ENCODE measurements around the gene CCDC57.

The CCDC57 gene

DNA sequence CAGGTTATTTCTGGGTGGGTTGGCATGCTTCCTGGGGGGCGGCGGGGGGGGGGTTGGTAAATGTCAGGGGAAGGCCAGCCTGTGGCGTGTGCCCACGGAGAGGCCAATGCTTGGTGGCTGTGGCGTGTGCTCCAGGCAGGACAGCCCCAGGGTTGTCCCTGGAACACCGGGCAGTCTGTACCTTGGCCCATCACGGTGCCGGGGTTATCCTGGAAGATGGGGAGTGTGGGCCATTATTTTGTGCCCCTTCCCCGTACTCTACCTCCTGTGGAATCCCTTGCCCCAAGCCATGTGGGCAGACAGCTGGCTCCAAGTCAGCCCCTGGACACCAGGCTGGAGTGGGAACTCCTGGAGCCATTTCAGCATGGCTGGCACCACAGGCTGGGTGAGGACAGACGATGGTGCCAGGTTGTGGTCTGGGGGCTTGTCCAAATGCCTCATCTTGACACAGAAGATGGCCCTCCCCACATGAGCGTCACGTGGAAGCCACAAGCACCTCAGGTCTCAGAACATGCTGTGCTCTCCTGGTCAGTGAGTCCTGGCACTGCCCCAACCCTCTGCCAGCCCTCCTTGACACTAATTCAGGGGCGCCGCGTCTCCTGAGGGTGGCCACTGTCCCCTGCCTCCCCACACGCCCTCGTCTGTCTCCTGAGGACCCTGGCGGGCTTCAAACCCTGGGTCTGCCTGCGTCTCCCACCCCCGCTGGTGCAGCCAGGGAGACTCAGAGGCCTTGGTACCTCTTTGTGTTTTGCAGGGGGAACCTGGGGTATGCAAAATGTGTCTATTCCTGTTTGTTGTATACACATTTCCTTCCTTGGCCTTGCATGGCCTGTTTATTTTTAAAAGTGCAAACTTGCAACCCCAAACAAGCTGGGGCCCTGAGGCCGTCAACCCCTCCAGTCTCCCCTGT, 20.5 kb upstream of the CCDC57 start:
- H3K27me3 ChIP-seq (ENCODE audit: insufficient read depth, low read length, poor library complexity) = peaks cover 3% of the 10 kb centered on the region
- WGBS (ENCODE audit: extremely low coverage, insufficient coverage, low lambda C conversion rate) = no CpG with 5 or more reads among the region's 21 CpGs
- no peak overlapping the region for H3K27ac ChIP-seq (ENCODE audit: low read depth, low read length)

DNA sequence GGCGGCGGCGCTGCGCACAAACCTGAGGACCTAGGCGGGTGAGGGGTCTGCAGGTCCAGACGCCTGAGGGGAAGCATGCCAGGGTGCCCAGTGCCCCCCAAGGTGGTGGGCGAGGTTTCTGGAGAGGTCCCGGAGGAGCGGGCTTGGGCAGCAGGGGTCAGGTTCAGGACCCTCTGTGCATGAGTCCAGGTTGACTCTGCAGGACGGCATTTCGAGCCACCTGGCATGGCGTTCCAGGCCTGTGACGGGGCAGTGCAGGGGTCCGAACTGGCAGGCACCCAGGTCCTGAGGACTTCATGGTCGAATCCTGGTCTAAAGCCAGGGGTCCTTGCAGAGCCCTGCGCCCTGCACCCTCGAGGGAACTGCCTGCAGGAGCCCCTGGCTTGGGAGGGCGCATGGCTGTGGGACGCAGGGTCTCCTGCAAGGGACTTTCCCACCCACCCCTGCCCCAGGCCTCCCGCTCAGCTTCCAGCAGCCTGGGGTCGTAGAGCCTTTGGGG, 19.7 kb upstream of the CCDC57 start:
- Histone ChIP-seq H3K18ac (ENCODE audit: low read length) (no peak overlapping the region), H2BK5ac (ENCODE audit: low read length) (no peak overlapping the region), H3K79me2 (ENCODE audit: control insufficient read depth, insufficient read depth, low read length) (no peaks in the 10 kb centered on the region), H4K8ac (ENCODE audit: low read depth, low read length) (no peak overlapping the region), H4K5ac (ENCODE audit: low read length) (no peak overlapping the region), H3K23ac (ENCODE audit: low read length) (peak overlapping the region; percentile 15), H3K56ac (ENCODE audit: low read length) (peak overlapping the region; percentile 91), H3K4me2 (ENCODE audit: low read length) (peak overlapping the region; percentile 5), H3K4ac (ENCODE audit: low read depth, low read length) (no peak overlapping the region), H2BK120ac (ENCODE audit: low read depth, low read length) (no peak overlapping the region), H3K27ac (ENCODE audit: low read depth, low read length) (no peak overlapping the region), H3K79me1 (ENCODE audit: low read length) (no peaks in the 10 kb centered on the region), H3K27me3 (ENCODE audit: insufficient read depth, low read length, poor library complexity) (peaks cover 3% of the 10 kb centered on the region), H3K4me3 (ENCODE audit: low read length) (no peak overlapping the region), H2AK5ac (ENCODE audit: low read length) (no peak overlapping the region), H3K4me1 (ENCODE audit: control insufficient read depth, low read depth, low read length) (no peaks in the 10 kb centered on the region), H3K36me3 (ENCODE audit: control insufficient read depth, insufficient read depth, low read length) (no peaks in the 10 kb centered on the region), H2BK15ac (replicated peaks; ENCODE audit: low read depth) (no peak overlapping the region), H3K9ac (ENCODE audit: low read length) (peak overlapping the region; percentile 76)
- no peak for DNase-seq
- no CpG with 5 or more reads among the region's 21 CpGs for WGBS (ENCODE audit: extremely low coverage, insufficient coverage, low lambda C conversion rate)

More for the DNA sequence above, 20.5 kb upstream of the CCDC57 start:
- Histone ChIP-seq H3K4me2 (ENCODE audit: low read length) (no peak overlapping the region), H3K4me1 (ENCODE audit: control insufficient read depth, low read depth, low read length) (no peaks in the 10 kb centered on the region), H2BK5ac (ENCODE audit: low read length) (no peak overlapping the region), H3K56ac (ENCODE audit: low read length) (no peak overlapping the region), H3K9ac (ENCODE audit: low read length) (no peak overlapping the region), H2AK5ac (ENCODE audit: low read length) (no peak overlapping the region), H3K4me3 (ENCODE audit: low read length) (no peak overlapping the region), H2BK120ac (ENCODE audit: low read depth, low read length) (no peak overlapping the region), H2BK15ac (replicated peaks; ENCODE audit: low read depth) (no peak overlapping the region), H3K18ac (ENCODE audit: low read length) (no peak overlapping the region), H3K79me2 (ENCODE audit: control insufficient read depth, insufficient read depth, low read length) (no peaks in the 10 kb centered on the region), H4K8ac (ENCODE audit: low read depth, low read length) (no peak overlapping the region), H3K23ac (ENCODE audit: low read length) (no peak overlapping the region), H3K79me1 (ENCODE audit: low read length) (no peaks in the 10 kb centered on the region), H3K36me3 (ENCODE audit: control insufficient read depth, insufficient read depth, low read length) (no peaks in the 10 kb centered on the region), H4K5ac (ENCODE audit: low read length) (no peak overlapping the region), H3K4ac (ENCODE audit: low read depth, low read length) (no peak overlapping the region)
- DNase-seq = no peak

DNA sequence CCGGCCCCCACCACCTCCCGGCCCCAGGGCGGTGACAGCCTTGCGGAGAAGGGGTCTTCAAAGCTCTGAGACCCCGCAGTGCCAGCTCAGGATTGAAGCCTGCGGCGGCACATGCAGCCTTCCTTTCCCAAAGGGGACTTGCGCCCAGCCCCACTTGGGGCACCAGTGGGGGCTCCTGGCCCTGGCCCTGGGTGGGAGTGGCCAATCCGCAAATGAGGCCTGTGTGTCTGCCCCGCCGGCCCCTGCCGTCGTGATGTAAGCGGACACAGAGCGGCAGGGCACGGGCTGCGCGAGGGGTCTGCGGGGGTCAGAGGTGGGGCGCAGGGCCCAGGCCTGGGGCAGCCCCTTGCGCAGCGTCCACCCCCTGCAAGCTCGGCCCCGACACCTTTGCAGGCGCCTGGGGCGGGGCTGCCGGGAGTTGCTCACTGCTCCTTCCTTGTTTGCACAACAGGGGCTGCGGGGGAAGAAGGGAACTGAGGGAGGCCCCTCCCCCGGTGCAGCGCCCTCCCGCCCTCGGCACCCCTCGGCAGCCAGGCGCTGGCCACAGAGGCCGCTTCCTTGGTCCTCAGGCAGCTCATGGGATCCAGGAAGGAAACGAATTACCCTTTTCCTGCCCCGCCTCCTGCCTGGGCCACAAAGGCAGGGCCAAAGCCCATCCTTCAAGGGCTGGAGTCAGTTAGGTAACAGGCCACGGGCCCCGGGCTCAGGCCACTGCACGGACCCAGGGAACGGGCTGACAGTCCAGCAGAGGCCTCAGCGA, 19.1 kb upstream of the CCDC57 start:
- H3K4ac ChIP-seq (ENCODE audit: low read depth, low read length) = peak overlapping the region; percentile 46
- H3K4me2 ChIP-seq (ENCODE audit: low read length) = peak overlapping the region; percentile 52
- no peaks in the 10 kb centered on the region for H3K79me2 ChIP-seq (ENCODE audit: control insufficient read depth, insufficient read depth, low read length)
- no peak overlapping the region for H4K5ac ChIP-seq (ENCODE audit: low read length)
- peak overlapping the region; percentile 91 for H3K56ac ChIP-seq (ENCODE audit: low read length)
- no peaks in the 10 kb centered on the region for H3K36me3 ChIP-seq (ENCODE audit: control insufficient read depth, insufficient read depth, low read length)
- peak overlapping the region; percentile 41 for H4K8ac ChIP-seq (ENCODE audit: low read depth, low read length)
- no CpG with 5 or more reads among the region's 42 CpGs for WGBS (ENCODE audit: extremely low coverage, insufficient coverage, low lambda C conversion rate)
- peak overlapping the region; percentile 76 for H3K9ac ChIP-seq (ENCODE audit: low read length)
- no peaks in the 10 kb centered on the region for H3K4me1 ChIP-seq (ENCODE audit: control insufficient read depth, low read depth, low read length)
- H2BK15ac ChIP-seq (replicated peaks; ENCODE audit: low read depth) = no peak overlapping the region
- H3K4me3 ChIP-seq (ENCODE audit: low read length) = peak overlapping the region; percentile 36
- H2BK5ac ChIP-seq (ENCODE audit: low read length) = no peak overlapping the region
- DNase-seq = peak; percentile 87
- no peaks in the 10 kb centered on the region for H3K79me1 ChIP-seq (ENCODE audit: low read length)
- H3K27ac ChIP-seq (ENCODE audit: low read depth, low read length) = peak overlapping the region; percentile 19
- peak overlapping the region; percentile 80 for H3K23ac ChIP-seq (ENCODE audit: low read length)
- peak overlapping the region; percentile 89 for H3K18ac ChIP-seq (ENCODE audit: low read length)
- H2AK5ac ChIP-seq (ENCODE audit: low read length) = no peak overlapping the region
- peaks cover 3% of the 10 kb centered on the region for H3K27me3 ChIP-seq (ENCODE audit: insufficient read depth, low read length, poor library complexity)
- H2BK120ac ChIP-seq (ENCODE audit: low read depth, low read length) = no peak overlapping the region

DNA sequence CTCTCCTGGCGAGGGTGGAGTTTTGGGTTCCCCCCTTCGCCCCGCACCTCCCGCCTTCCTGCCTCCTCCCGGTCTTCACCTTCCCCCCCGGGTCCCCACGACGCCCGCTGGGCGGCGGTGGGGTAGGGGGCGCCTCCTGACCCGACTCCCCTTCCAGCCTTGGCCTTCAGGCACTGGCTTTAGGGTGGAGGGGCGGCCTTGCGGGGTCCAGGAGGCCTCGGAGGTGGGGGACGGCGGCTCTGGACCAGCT, 18.6 kb upstream of the CCDC57 start:
- Histone ChIP-seq H4K5ac (ENCODE audit: low read length) (no peak overlapping the region), H3K9ac (ENCODE audit: low read length) (peak overlapping the region; percentile 76), H3K4me3 (ENCODE audit: low read length) (peak overlapping the region; percentile 36), H2BK5ac (ENCODE audit: low read length) (no peak overlapping the region), H4K8ac (ENCODE audit: low read depth, low read length) (peak overlapping the region; percentile 41), H2BK15ac (replicated peaks; ENCODE audit: low read depth) (no peak overlapping the region), H3K79me2 (ENCODE audit: control insufficient read depth, insufficient read depth, low read length) (no peaks in the 10 kb centered on the region), H3K79me1 (ENCODE audit: low read length) (no peaks in the 10 kb centered on the region), H2AK5ac (ENCODE audit: low read length) (no peak overlapping the region), H3K23ac (ENCODE audit: low read length) (no peak overlapping the region), H3K4me1 (ENCODE audit: control insufficient read depth, low read depth, low read length) (no peaks in the 10 kb centered on the region), H3K27ac (ENCODE audit: low read depth, low read length) (peak overlapping the region; percentile 19), H3K27me3 (ENCODE audit: insufficient read depth, low read length, poor library complexity) (peaks cover 3% of the 10 kb centered on the region), H3K56ac (ENCODE audit: low read length) (peak overlapping the region; percentile 91), H3K4ac (ENCODE audit: low read depth, low read length) (peak overlapping the region; percentile 46), H3K4me2 (ENCODE audit: low read length) (peak overlapping the region; percentile 52), H2BK120ac (ENCODE audit: low read depth, low read length) (no peak overlapping the region), H3K36me3 (ENCODE audit: control insufficient read depth, insufficient read depth, low read length) (no peaks in the 10 kb centered on the region), H3K18ac (ENCODE audit: low read length) (peak overlapping the region; percentile 89)
- DNase-seq = no peak
- no CpG with 5 or more reads among the region's 18 CpGs for WGBS (ENCODE audit: extremely low coverage, insufficient coverage, low lambda C conversion rate)

DNA sequence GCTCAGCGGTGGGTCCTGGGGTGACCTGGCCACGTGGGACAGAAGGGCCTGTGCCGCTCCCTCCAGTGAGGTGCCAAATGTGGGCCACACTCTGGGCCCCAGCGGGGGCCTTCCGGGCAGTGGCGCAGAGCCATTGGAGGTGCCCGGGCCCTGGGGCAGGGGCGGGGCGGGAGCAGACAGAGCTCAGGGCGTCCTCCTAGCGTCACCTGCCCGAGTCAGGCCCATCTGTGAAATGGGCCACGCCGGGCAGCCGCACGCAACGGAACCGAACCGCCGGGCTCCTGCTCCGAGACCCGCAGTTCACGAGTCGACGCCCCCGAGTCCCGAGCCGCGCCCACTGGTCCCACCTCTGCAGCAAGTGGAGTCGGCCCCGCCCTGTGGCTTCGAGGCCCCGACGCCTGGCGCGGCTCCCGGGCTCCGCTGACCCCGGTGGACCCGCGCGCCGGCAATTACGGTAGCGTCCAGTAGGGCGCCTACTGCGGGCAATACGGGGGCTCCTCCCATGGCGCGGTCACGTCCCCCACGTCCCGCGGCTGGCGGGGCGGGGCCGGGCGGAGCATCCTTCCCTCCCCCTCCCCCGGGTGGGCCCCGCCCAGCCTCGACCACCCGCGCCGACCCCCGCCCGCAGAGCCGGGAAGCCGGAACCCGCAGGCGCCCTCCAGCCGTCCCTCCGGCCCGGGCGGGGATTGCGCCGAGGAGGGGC, 18.1 kb upstream of the CCDC57 start:
- H3K27ac ChIP-seq (ENCODE audit: low read depth, low read length) = no peak overlapping the region

More for the DNA sequence above, 18.1 kb upstream of the CCDC57 start:
- peak overlapping the region; percentile 91 for H3K56ac ChIP-seq (ENCODE audit: low read length)
- WGBS (ENCODE audit: extremely low coverage, insufficient coverage, low lambda C conversion rate) = no CpG with 5 or more reads among the region's 76 CpGs
- H3K9ac ChIP-seq (ENCODE audit: low read length) = peak overlapping the region; percentile 76
- H3K27me3 ChIP-seq (ENCODE audit: insufficient read depth, low read length, poor library complexity) = peaks cover 3% of the 10 kb centered on the region
- no peaks in the 10 kb centered on the region for H3K4me1 ChIP-seq (ENCODE audit: control insufficient read depth, low read depth, low read length)
- DNase-seq = peak; percentile 77
- no peak overlapping the region for H3K23ac ChIP-seq (ENCODE audit: low read length)
- H3K79me2 ChIP-seq (ENCODE audit: control insufficient read depth, insufficient read depth, low read length) = no peaks in the 10 kb centered on the region
- no peak overlapping the region for H3K4ac ChIP-seq (ENCODE audit: low read depth, low read length)
- no peaks in the 10 kb centered on the region for H3K36me3 ChIP-seq (ENCODE audit: control insufficient read depth, insufficient read depth, low read length)
- peak overlapping the region; percentile 89 for H3K18ac ChIP-seq (ENCODE audit: low read length)
- H3K79me1 ChIP-seq (ENCODE audit: low read length) = no peaks in the 10 kb centered on the region
- no peak overlapping the region for H3K4me3 ChIP-seq (ENCODE audit: low read length)
- H4K5ac ChIP-seq (ENCODE audit: low read length) = no peak overlapping the region
- H4K8ac ChIP-seq (ENCODE audit: low read depth, low read length) = no peak overlapping the region
- H2BK15ac ChIP-seq (replicated peaks; ENCODE audit: low read depth) = no peak overlapping the region
- peak overlapping the region; percentile 52 for H3K4me2 ChIP-seq (ENCODE audit: low read length)
- H2AK5ac ChIP-seq (ENCODE audit: low read length) = no peak overlapping the region
- no peak overlapping the region for H2BK5ac ChIP-seq (ENCODE audit: low read length)
- no peak overlapping the region for H2BK120ac ChIP-seq (ENCODE audit: low read depth, low read length)

Measured in mesendoderm (in vitro differentiated cells).